ENCODE results near the gene LPXN.

DNA sequence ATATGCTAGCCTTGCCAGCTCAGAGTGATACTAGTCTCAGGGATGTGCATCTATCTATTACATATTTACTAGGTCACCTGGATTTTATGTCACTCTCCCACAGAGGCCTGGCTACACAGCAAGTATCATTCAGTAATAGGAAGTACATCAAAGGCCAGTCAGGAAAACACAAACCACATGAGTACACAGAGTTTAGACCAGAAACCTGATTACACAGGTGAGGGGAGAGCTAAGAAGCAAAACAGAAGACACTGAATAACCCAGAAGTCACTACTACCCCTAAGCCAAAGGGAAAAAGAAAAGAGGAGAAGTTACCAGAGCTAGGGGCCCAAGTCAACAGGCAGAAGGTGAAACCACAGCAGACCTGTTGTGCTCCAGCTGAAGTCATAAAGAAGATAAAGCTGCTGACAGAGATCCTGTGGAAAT, 13.3 kb downstream of the LPXN start:
- TF ChIP-seq POLR2A (IDR thresholded peaks at IDR 0.05): no peak
- TF ChIP-seq, protein P1, sequence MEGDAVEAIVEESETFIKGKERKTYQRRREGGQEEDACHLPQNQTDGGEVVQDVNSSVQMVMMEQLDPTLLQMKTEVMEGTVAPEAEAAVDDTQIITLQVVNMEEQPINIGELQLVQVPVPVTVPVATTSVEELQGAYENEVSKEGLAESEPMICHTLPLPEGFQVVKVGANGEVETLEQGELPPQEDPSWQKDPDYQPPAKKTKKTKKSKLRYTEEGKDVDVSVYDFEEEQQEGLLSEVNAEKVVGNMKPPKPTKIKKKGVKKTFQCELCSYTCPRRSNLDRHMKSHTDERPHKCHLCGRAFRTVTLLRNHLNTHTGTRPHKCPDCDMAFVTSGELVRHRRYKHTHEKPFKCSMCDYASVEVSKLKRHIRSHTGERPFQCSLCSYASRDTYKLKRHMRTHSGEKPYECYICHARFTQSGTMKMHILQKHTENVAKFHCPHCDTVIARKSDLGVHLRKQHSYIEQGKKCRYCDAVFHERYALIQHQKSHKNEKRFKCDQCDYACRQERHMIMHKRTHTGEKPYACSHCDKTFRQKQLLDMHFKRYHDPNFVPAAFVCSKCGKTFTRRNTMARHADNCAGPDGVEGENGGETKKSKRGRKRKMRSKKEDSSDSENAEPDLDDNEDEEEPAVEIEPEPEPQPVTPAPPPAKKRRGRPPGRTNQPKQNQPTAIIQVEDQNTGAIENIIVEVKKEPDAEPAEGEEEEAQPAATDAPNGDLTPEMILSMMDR (IDR thresholded peaks at IDR 0.05): no peak
- no peak for TF ChIP-seq EP300 (IDR thresholded peaks at IDR 0.05)

Measured in stomach (tissue), 4 donors.